Heart left ventricle (tissue), 16 donors: Measurements from ENCODE around the gene SGK1. TPM values are rescaled to one million over a fixed set of nuclear protein-coding genes. Genes with fewer than 3 reads are reported as not detected.

ENCODE experiments used
- ATAC-seq, 4 donors: fragments of 200-7000 bp; cut with Tn5 transposase; one replicate each; pipeline ENCODE4 v1.9.1; 2020 to 2022; ENCODE audit warnings: moderate library complexity in 4 of 4, mild to moderate bottlenecking in 3 of 4, moderate number of reproducible peaks in 1 of 4
- DNase-seq, 5 donors: peaks; one replicate each; pipeline ENCODE4 v3.0.0-alpha.2; 2020
- H3K27ac ChIP-seq, 12 donors: fragments of 200-600 bp; sonication (generic) in 4 of 12; one replicate each; pipeline versions ENCODE4 v1.5.0 to v1.8.0; 2016 to 2022; ENCODE audit warnings: mild to moderate bottlenecking in 2 of 12
- H3K27me3 ChIP-seq, 9 donors: fragments of 200-600 bp; sonication (generic) in 2 of 9; one replicate each; pipeline versions ENCODE4 v1.5.1 to v1.8.0; 2016 to 2022; ENCODE audit warnings: mild to moderate bottlenecking in 3 of 9
- H3K36me3 ChIP-seq, 9 donors: fragments of 200-600 bp; sonication (generic) in 2 of 9; one replicate each; pipeline versions ENCODE4 v1.5.0 to v1.8.0; 2018 to 2022; ENCODE audit warnings: mild to moderate bottlenecking in 2 of 9
- H3K4me1 ChIP-seq, 12 donors: fragments of 200-600 bp; sonication (generic) in 4 of 12; one replicate each; pipeline versions ENCODE4 v1.5.0 to v1.8.0; 2016 to 2022; ENCODE audit warnings: mild to moderate bottlenecking in 3 of 12
- H3K4me3 ChIP-seq, 12 donors: fragments of 200-600 bp; sonication (generic) in 4 of 12; one replicate each; pipeline versions ENCODE4 v1.5.0 to v1.8.0; 2017 to 2022; ENCODE audit warnings: mild to moderate bottlenecking in 9 of 12, moderate library complexity in 4 of 12
- H3K9me3 ChIP-seq, 12 donors: fragments of 200-600 bp; sonication (generic) in 4 of 12; one replicate each; pipeline versions ENCODE4 v1.5.0 to v1.8.0; 2016 to 2022; ENCODE audit warnings: mild to moderate bottlenecking in 1 of 12
- CTCF ChIP-seq, 12 donors: fragments of 200-600 bp; sonication (generic) in 4 of 12; IDR thresholded peaks; one replicate each; pipeline versions ENCODE4 v1.5.0 to v1.8.0; 2018 to 2022; ENCODE audit warnings: antibody characterized with exemption in 12 of 12, mild to moderate bottlenecking in 5 of 12
- POLR2A ChIP-seq, 2 donors: fragments of 450-650 bp; IDR thresholded peaks; one replicate each; pipeline ENCODE4 v1.6.1; 2017; ENCODE audit warnings: antibody characterized with exemption in 2 of 2, mild to moderate bottlenecking in 2 of 2, moderate library complexity in 2 of 2
- whole genome bisulfite sequencing, 4 donors: extraction: QIAGEN DNeasy Blood & Tissue Kit in 2 of 4; methylation state at CpG; one replicate each; pipeline versions ENCODE4 v1.1.5 to v1.1.7; 2013 to 2018; 5-methylcytosine and 5-hydroxymethylcytosine counted together
- intact Hi-C, 10 donors: fragments of 100-400 bp; cut with DNase I; formaldehyde crosslinking; loops; one replicate each; pipeline versions ENCODE4 v1.11.1 to v1.14.2; 2022
- polyA plus RNA-seq, 2 donors: library from polyadenylated mRNA; stranded (reverse); fragments of 200-250 nt; gene quantifications; one replicate each; pipeline ENCODE4 v1.2.3, GENCODE V29; 2013
- total RNA-seq, 9 donors: library from RNA; depleted of rRNA in 2 of 9; stranded (reverse); fragments of >200 nt in 2 of 9; fragmentation: NEBNext Ultra II Directional in 3 of 9; extraction: Animal tissue kit (Norgen Biotek cat#: 25700) in 3 of 9; gene quantifications; one replicate each; pipeline versions ENCODE4 v1.1.0 to v1.2.4, GENCODE V29; 2016 to 2023
- donor health status: ischemic (EF 13 %, LVEDD 7.1; RV severe dilation, severe dysfunction).
- donor health status: healthy with polysubstance abuse.
- donor health status: DM: no; HTN: yes; CAD: no.
- donor health status: DM: no; HTN: no; CAD: no.
- donor health status: ischemic (EF 25% LVEDD 6.9; RV normal size, moderate dysfunction).
- donor health status: ischemic (EF 25% LVEDD 5.7; RV mildly dilated, moderate dysfunction).
- donor health status: healthy.
- donor health status: DM: yes; HTN: yes; CAD: no.
- donor health status: ischemic (EF 35%, LVEDD 5.7; RV mildly dilated, moderate dysfunction).
- donor health status: nonischemic (EF 11% LVEDD 7.7; RV severe dilation, severe dysfunction).
- donor health status: DM: yes; HTN: yes; CAD: no.
- donor health status: PGD.
- donor health status: ischemic (EF 29% LVEDD 5.4; RV normal size, mild dysfunction).
- donor health status: nonischemic (EF 23%, LVEDD 6.1; RV moderate dilation, normal function).

The SGK1 gene
- total and polyA plus RNA-seq, 11 donors, result 17.7 to 118 (median 56.7) TPM

GRCh38 chr6:134123666-134124208 lies 194.2 kb downstream of the SGK1 start:
- intact Hi-C loops, result loop anchor here in 5 of 10 donors (2.0 to 5.0 kb wide), 4 partner anchors 759 to 819 kb away; no protein-coding TSS in a partner anchor
- no peak overlapping the region for H3K4me3 ChIP-seq

GRCh38 chr6:134122775-134123174 lies 195.1 kb downstream of the SGK1 start:
- TF ChIP-seq POLR2A (IDR thresholded peaks at IDR 0.05) (no peak), CTCF (IDR thresholded peaks at IDR 0.05) (no peak)
- Histone ChIP-seq H3K36me3 (no peaks in the 10 kb centered on the region), H3K27me3 (no peaks in the 10 kb centered on the region), H3K9me3 (peaks cover 0 to 4% (median 0%) of the 10 kb centered on the region in 12 donors), H3K27ac (no peak overlapping the region), H3K4me1 (peaks cover 0 to 4% (median 0%) of the 10 kb centered on the region in 12 donors), H3K4me3 (no peak overlapping the region)
- intact Hi-C loops, result loop anchor here in 5 of 10 donors (2.0 to 5.0 kb wide), 3 partner anchors 760 to 820 kb away; no protein-coding TSS in a partner anchor
- WGBS, 4 donors, result 86 to 100% (median 99%) methylated on average over 1 of the region's 1 CpG
- DNase-seq, result no peak
- ATAC-seq, result no peak

More at GRCh38 chr6:134123666-134124208, 194.2 kb downstream of the SGK1 start:
- Histone ChIP-seq H3K4me1 (peaks cover 0 to 4% (median 0%) of the 10 kb centered on the region in 12 donors), H3K27ac (no peak overlapping the region), H3K36me3 (no peaks in the 10 kb centered on the region), H3K27me3 (no peaks in the 10 kb centered on the region), H3K9me3 (peaks cover 0 to 4% (median 0%) of the 10 kb centered on the region in 12 donors)
- no peak for ATAC-seq
- TF ChIP-seq CTCF (IDR thresholded peaks at IDR 0.05), result peak; percentile 62 to 82 (median 74)
- TF ChIP-seq POLR2A (IDR thresholded peaks at IDR 0.05), result peak in 1 of 2 donors; percentile 5
- no peak for DNase-seq
- 6 to 13% (median 12%) methylated on average over 5 of the region's 5 CpGs for WGBS, 4 donors

DNA sequence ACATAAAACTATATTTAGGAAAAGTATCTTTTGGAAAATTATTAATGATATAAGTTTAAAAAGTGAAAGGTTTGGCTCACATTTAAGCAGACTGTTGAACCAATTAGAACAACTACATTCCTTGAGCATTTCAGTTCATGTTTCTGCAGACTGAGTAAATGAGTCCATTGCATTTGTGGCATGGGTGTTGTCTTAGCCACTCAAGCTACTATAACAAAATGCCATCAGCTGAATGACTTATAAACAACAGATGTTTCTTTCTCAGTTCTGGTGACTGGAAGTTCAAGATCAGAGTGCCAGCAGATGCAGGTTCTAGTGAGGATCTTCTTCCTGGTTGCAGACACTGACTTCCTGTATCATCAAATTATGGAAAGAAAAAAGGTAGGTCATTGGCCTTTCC lies 198.4 kb downstream of the SGK1 start:
- no peak for DNase-seq
- ATAC-seq, result no peak
- no peaks in the 10 kb centered on the region for H3K36me3 ChIP-seq
- H3K9me3 ChIP-seq, result peaks cover 0 to 4% (median 0%) of the 10 kb centered on the region in 12 donors
- no peak overlapping the region for H3K4me3 ChIP-seq
- no peak overlapping the region for H3K27ac ChIP-seq
- intact Hi-C loops, result loop anchor here in 1 of 10 donors (5.0 kb wide), 1 partner anchor 823 kb away; no protein-coding TSS in a partner anchor
- peaks cover 0 to 12% (median 4%) of the 10 kb centered on the region in 9 donors for H3K27me3 ChIP-seq
- no peak for TF ChIP-seq CTCF (IDR thresholded peaks at IDR 0.05)
- TF ChIP-seq POLR2A (IDR thresholded peaks at IDR 0.05), result no peak
- peaks cover 0 to 4% (median 0%) of the 10 kb centered on the region in 12 donors for H3K4me1 ChIP-seq
